HEK293 (cell line): ENCODE results near the gene NPHS2.

Experiments used
- GLIS1 ChIP-seq: fragments of 450-650 bp; formaldehyde crosslinking; IDR thresholded peaks from 2 replicates; pipeline ENCODE4 v1.5.1; 2016; ENCODE audit warnings: missing biosample characterization, missing genetic modification characterization
- INSM2 ChIP-seq: fragments of 450-650 bp; formaldehyde crosslinking; IDR thresholded peaks from 2 replicates; pipeline ENCODE4 v1.5.1; 2016; ENCODE audit warnings: missing biosample characterization, missing genetic modification characterization
- SCRT2 ChIP-seq: fragments of 450-650 bp; formaldehyde crosslinking; IDR thresholded peaks from 2 replicates; pipeline ENCODE4 v1.5.1; 2016; ENCODE audit warnings: missing biosample characterization, missing genetic modification characterization
- TCF7L2 ChIP-seq: IDR thresholded peaks from 2 replicates; pipeline ENCODE4 v1.6.1; 2011; ENCODE audit warnings: low read depth, mild to moderate bottlenecking, inconsistent platforms, low read length, moderate library complexity, borderline replicate concordance
- ZBTB20 ChIP-seq: fragments of 450-650 bp; formaldehyde crosslinking; IDR thresholded peaks from 2 replicates; pipeline ENCODE4 v1.5.1; 2016; ENCODE audit warnings: missing biosample characterization, missing genetic modification characterization
- ZBTB44 ChIP-seq: fragments of 450-650 bp; IDR thresholded peaks from 2 replicates; pipeline ENCODE4 v1.5.1; 2018; ENCODE audit warnings: missing biosample characterization, mild to moderate bottlenecking, missing genetic modification characterization
- ZFP37 ChIP-seq: fragments of 450-650 bp; formaldehyde crosslinking; IDR thresholded peaks from 2 replicates; pipeline ENCODE4 v1.5.1; 2016; ENCODE audit warnings: missing biosample characterization, missing genetic modification characterization
- ZNF2 ChIP-seq: fragments of 450-650 bp; formaldehyde crosslinking; IDR thresholded peaks from 2 replicates; pipeline ENCODE4 v1.5.1; 2016; ENCODE audit warnings: missing biosample characterization, missing genetic modification characterization
- ZNF221 ChIP-seq: fragments of 450-650 bp; formaldehyde crosslinking; IDR thresholded peaks from 2 replicates; pipeline ENCODE4 v1.5.1; 2017; ENCODE audit warnings: missing biosample characterization, missing genetic modification characterization, borderline replicate concordance
- ZNF26 ChIP-seq: fragments of 450-650 bp; formaldehyde crosslinking; IDR thresholded peaks from 2 replicates; pipeline ENCODE4 v1.5.1; 2016; ENCODE audit warnings: missing biosample characterization, missing genetic modification characterization
- ZNF335 ChIP-seq: fragments of 450-650 bp; formaldehyde crosslinking; conservative IDR thresholded peaks from 2 replicates; pipeline ENCODE4 v1.5.1; 2016; ENCODE audit warnings: missing biosample characterization, missing genetic modification characterization
- ZNF350 ChIP-seq: fragments of 450-650 bp; formaldehyde crosslinking; IDR thresholded peaks from 2 replicates; pipeline ENCODE4 v1.5.0; 2017; ENCODE audit warnings: missing biosample characterization, mild to moderate bottlenecking, missing genetic modification characterization
- ZNF354C ChIP-seq: fragments of 450-650 bp; formaldehyde crosslinking; IDR thresholded peaks from 2 replicates; pipeline ENCODE4 v1.5.1; 2016; ENCODE audit warnings: missing biosample characterization, missing genetic modification characterization, low read depth, borderline replicate concordance
- ZNF416 ChIP-seq: fragments of 450-650 bp; formaldehyde crosslinking; IDR thresholded peaks from 2 replicates; pipeline ENCODE4 v1.5.1; 2016; ENCODE audit warnings: missing biosample characterization, missing genetic modification characterization
- ZNF521 ChIP-seq: fragments of 450-650 bp; formaldehyde crosslinking; IDR thresholded peaks from 2 replicates; pipeline ENCODE4 v1.5.1; 2017; ENCODE audit warnings: missing biosample characterization, mild to moderate bottlenecking, missing genetic modification characterization
- ZNF530 ChIP-seq: fragments of 450-650 bp; formaldehyde crosslinking; IDR thresholded peaks from 2 replicates; pipeline ENCODE4 v1.5.1; 2016; ENCODE audit warnings: low read depth, missing biosample characterization, missing genetic modification characterization
- ZNF629 ChIP-seq: fragments of 450-650 bp; formaldehyde crosslinking; IDR thresholded peaks from 2 replicates; pipeline ENCODE4 v1.5.1; 2017; ENCODE audit warnings: missing biosample characterization, missing genetic modification characterization
- ZNF658 ChIP-seq: fragments of 450-650 bp; formaldehyde crosslinking; IDR thresholded peaks from 2 replicates; pipeline ENCODE4; 2016; ENCODE audit warnings: missing biosample characterization, missing genetic modification characterization
- ZNF701 ChIP-seq: fragments of 450-650 bp; formaldehyde crosslinking; IDR thresholded peaks from 2 replicates; pipeline ENCODE4 v1.5.1; 2016; ENCODE audit warnings: missing biosample characterization, missing genetic modification characterization
- ZNF76 ChIP-seq: fragments of 450-650 bp; formaldehyde crosslinking; IDR thresholded peaks from 2 replicates; pipeline ENCODE4; 2016; ENCODE audit warnings: low read depth, missing biosample characterization, missing genetic modification characterization, borderline replicate concordance
- ZSCAN4 ChIP-seq: fragments of 450-650 bp; formaldehyde crosslinking; IDR thresholded peaks from 2 replicates; pipeline ENCODE4 v1.5.1; 2017; ENCODE audit warnings: missing biosample characterization, missing genetic modification characterization
- TF ChIP-seq, protein P1 (sequence below): fragments of 450-650 bp; formaldehyde crosslinking; IDR thresholded peaks from 2 replicates; pipeline ENCODE4 v1.5.1; 2016; ENCODE audit warnings: missing biosample characterization, missing genetic modification characterization
- TF ChIP-seq, protein P2 (sequence below): fragments of 450-650 bp; formaldehyde crosslinking; conservative IDR thresholded peaks from 2 replicates; pipeline ENCODE4 v1.5.1; 2016; ENCODE audit warnings: low read depth, missing biosample characterization, missing genetic modification characterization
- TF ChIP-seq, protein P3 (sequence below): fragments of 450-650 bp; formaldehyde crosslinking; IDR thresholded peaks from 2 replicates; pipeline ENCODE4 v1.5.1; 2016; ENCODE audit warnings: missing biosample characterization, missing genetic modification characterization
- TF ChIP-seq, protein P4 (sequence below): fragments of 450-650 bp; formaldehyde crosslinking; IDR thresholded peaks from 2 replicates; pipeline ENCODE4 v1.5.1; 2016; ENCODE audit warnings: missing biosample characterization, missing genetic modification characterization
- TF ChIP-seq, protein P5 (sequence below): IDR thresholded peaks from 2 replicates; pipeline ENCODE4 v1.6.1; 2011; ENCODE audit warnings: mild to moderate bottlenecking, low read depth, low read length, borderline replicate concordance

Gene NPHS2

GRCh38 chr1:179586107-179586823 is 10.5 kb upstream of the NPHS2 start (continued):
- TF ChIP-seq ZBTB20 (tag by site-specific recombination) (peak; percentile 98), ZNF354C (tag by site-specific recombination) (no peak), GLIS1 (peak; percentile 76), TCF7L2 (no peak), SCRT2 (no peak), ZFP37 (peak; percentile 86; the same call in 1 of the 2 replicates), ZNF629 (tag by site-specific recombination) (0 out of 2 replicates have a peak, but pooled peaks have one; percentile 29), ZNF658 (tag by site-specific recombination) (no peak), ZNF76 (tag by site-specific recombination) (no peak), ZNF416 (tag by site-specific recombination) (no peak), ZBTB44 (tag by site-specific recombination) (no peak), ZNF335 (peak; percentile 45), ZNF26 (no peak), ZNF701 (tag by site-specific recombination) (no peak), ZNF521 (tag by site-specific recombination) (no peak), ZNF221 (tag by site-specific recombination) (no peak), ZNF2 (no peak), ZSCAN4 (tag by site-specific recombination) (no peak), INSM2 (tag by site-specific recombination) (no peak), ZNF350 (tag by site-specific recombination) (no peak), ZNF530 (tag by site-specific recombination) (no peak)
- TF ChIP-seq, protein P1, sequence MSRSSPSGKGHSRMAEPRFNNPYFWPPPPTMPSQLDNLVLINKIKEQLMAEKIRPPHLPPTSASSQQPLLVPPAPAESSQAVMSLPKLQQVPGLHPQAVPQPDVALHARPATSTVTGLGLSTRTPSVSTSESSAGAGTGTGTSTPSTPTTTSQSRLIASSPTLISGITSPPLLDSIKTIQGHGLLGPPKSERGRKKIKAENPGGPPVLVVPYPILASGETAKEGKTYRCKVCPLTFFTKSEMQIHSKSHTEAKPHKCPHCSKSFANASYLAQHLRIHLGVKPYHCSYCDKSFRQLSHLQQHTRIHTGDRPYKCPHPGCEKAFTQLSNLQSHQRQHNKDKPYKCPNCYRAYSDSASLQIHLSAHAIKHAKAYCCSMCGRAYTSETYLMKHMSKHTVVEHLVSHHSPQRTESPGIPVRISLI (tag by site-specific recombination) = peak; percentile 76; the same call in 1 of the 2 replicates
- TF ChIP-seq, protein P2, sequence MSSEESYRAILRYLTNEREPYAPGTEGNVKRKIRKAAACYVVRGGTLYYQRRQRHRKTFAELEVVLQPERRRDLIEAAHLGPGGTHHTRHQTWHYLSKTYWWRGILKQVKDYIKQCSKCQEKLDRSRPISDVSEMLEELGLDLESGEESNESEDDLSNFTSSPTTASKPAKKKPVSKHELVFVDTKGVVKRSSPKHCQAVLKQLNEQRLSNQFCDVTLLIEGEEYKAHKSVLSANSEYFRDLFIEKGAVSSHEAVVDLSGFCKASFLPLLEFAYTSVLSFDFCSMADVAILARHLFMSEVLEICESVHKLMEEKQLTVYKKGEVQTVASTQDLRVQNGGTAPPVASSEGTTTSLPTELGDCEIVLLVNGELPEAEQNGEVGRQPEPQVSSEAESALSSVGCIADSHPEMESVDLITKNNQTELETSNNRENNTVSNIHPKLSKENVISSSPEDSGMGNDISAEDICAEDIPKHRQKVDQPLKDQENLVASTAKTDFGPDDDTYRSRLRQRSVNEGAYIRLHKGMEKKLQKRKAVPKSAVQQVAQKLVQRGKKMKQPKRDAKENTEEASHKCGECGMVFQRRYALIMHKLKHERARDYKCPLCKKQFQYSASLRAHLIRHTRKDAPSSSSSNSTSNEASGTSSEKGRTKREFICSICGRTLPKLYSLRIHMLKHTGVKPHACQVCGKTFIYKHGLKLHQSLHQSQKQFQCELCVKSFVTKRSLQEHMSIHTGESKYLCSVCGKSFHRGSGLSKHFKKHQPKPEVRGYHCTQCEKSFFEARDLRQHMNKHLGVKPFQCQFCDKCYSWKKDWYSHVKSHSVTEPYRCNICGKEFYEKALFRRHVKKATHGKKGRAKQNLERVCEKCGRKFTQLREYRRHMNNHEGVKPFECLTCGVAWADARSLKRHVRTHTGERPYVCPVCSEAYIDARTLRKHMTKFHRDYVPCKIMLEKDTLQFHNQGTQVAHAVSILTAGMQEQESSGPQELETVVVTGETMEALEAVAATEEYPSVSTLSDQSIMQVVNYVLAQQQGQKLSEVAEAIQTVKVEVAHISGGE (tag by site-specific recombination) = no peak
- TF ChIP-seq, protein P3, sequence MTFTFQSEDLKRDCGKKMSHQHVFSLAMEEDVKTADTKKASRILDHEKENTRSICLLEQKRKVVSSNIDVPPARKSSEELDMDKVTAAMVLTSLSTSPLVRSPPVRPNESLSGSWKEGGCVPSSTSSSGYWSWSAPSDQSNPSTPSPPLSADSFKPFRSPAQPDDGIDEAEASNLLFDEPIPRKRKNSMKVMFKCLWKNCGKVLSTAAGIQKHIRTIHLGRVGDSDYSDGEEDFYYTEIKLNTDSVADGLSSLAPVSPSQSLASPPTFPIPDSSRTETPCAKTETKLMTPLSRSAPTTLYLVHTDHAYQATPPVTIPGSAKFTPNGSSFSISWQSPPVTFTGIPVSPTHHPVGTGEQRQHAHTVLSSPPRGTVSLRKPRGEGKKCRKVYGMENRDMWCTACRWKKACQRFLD (tag by site-specific recombination) = no peak
- TF ChIP-seq, protein P4, sequence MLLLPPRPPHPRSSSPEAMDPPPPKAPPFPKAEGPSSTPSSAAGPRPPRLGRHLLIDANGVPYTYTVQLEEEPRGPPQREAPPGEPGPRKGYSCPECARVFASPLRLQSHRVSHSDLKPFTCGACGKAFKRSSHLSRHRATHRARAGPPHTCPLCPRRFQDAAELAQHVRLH (tag by site-specific recombination) = peak; percentile 64; the same call in 1 of the 2 replicates
- TF ChIP-seq, protein P5, sequence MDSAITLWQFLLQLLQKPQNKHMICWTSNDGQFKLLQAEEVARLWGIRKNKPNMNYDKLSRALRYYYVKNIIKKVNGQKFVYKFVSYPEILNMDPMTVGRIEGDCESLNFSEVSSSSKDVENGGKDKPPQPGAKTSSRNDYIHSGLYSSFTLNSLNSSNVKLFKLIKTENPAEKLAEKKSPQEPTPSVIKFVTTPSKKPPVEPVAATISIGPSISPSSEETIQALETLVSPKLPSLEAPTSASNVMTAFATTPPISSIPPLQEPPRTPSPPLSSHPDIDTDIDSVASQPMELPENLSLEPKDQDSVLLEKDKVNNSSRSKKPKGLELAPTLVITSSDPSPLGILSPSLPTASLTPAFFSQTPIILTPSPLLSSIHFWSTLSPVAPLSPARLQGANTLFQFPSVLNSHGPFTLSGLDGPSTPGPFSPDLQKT = no peak
